Measurements from ENCODE around the gene EPB41L3.

DNA sequence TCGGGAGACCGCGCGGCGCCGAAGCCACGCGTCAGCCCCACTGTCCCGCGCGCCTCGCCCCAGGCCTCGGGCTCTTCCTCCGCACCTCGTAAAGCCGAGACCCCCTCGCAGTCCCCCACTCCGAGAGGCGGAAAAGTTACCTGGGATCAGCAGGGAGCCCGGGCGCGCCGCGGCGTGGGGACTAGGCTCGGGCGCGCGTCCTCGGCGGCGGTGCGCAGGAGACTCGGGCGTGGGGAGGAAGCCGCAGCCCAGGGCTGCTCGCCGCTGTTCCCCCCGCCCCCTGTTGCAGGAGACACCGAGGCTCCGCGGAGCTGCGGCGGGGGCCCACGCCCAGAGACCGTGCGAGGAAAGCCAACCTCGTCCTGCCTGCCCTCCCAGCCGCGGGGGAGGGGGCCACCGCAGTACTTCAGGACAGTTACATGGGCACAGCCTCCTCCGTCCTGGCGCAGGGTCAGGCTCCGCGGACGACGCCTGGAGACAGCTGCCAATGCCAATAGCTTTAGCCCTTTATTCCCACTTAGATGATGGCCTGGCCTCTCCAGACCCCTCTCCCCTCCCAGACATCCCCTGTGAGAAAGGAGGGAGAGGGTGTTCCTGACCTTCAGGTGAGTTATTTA lies at the start of gene EPB41L3:
- TF ChIP-seq, protein P1, sequence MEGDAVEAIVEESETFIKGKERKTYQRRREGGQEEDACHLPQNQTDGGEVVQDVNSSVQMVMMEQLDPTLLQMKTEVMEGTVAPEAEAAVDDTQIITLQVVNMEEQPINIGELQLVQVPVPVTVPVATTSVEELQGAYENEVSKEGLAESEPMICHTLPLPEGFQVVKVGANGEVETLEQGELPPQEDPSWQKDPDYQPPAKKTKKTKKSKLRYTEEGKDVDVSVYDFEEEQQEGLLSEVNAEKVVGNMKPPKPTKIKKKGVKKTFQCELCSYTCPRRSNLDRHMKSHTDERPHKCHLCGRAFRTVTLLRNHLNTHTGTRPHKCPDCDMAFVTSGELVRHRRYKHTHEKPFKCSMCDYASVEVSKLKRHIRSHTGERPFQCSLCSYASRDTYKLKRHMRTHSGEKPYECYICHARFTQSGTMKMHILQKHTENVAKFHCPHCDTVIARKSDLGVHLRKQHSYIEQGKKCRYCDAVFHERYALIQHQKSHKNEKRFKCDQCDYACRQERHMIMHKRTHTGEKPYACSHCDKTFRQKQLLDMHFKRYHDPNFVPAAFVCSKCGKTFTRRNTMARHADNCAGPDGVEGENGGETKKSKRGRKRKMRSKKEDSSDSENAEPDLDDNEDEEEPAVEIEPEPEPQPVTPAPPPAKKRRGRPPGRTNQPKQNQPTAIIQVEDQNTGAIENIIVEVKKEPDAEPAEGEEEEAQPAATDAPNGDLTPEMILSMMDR (IDR thresholded peaks at IDR 0.05) = no peak
- peak; percentile 27 to 79 for TF ChIP-seq POLR2A (IDR thresholded peaks at IDR 0.05)
